Stimulated activated CD4-positive, alpha-beta T cell treated with anti-CD3 and anti-CD28 coated beads, Interleukin-15, amount 100 ng/mL, for 1 hour (primary cell): ENCODE results near the gene PCGF2.

ENCODE experiments used
- DNase-seq, 2 donors: peaks; one replicate each; pipeline ENCODE4 v3.0.0-alpha.2; 2020; ENCODE audit warnings: low read depth in 1 of 2, low spot score in 1 of 2

The PCGF2 gene

GRCh38 chr17:38719943-38720641 is 28.0 kb downstream of the PCGF2 start:
- DNase-seq, result no peak

- no peak for DNase-seq
Observed at GRCh38 chr17:38719289-38719942, 28.7 kb downstream of the PCGF2 start.

- no peak for DNase-seq
Observed at GRCh38 chr17:38717139-38717745, 30.9 kb downstream of the PCGF2 start.

- no peak for DNase-seq
Observed at GRCh38 chr17:38716368-38717005, 31.6 kb downstream of the PCGF2 start.

GRCh38 chr17:38715216-38715943 is 32.8 kb downstream of the PCGF2 start:
- DNase-seq, result no peak

GRCh38 chr17:38713456-38714075 is 34.6 kb downstream of the PCGF2 start:
- no peak for DNase-seq

- DNase-seq, result no peak
Observed at GRCh38 chr17:38712593-38712992, 35.5 kb downstream of the PCGF2 start.

GRCh38 chr17:38711792-38712571 is 36.2 kb downstream of the PCGF2 start:
- DNase-seq, result no peak

- no peak for DNase-seq
Observed at GRCh38 chr17:38710985-38711384, 37.2 kb downstream of the PCGF2 start.

- no peak for DNase-seq
Observed at GRCh38 chr17:38710604-38710962, 37.6 kb downstream of the PCGF2 start.

GRCh38 chr17:38709864-38710603 is 38.1 kb downstream of the PCGF2 start:
- no peak for DNase-seq

GRCh38 chr17:38709104-38709820 is 38.9 kb downstream of the PCGF2 start:
- DNase-seq, result no peak

GRCh38 chr17:38707678-38708351 is 40.3 kb downstream of the PCGF2 start:
- DNase-seq, result no peak

- DNase-seq, result no peak
Observed at GRCh38 chr17:38706505-38707216, 41.5 kb downstream of the PCGF2 start.

GRCh38 chr17:38705803-38706504 is 42.2 kb downstream of the PCGF2 start:
- peak; percentile 8 to 35 for DNase-seq

GRCh38 chr17:38705523-38705802 is 42.7 kb downstream of the PCGF2 start:
- no peak for DNase-seq
